ENCODE data around the gene CMC2. TPM values are rescaled to one million over a fixed set of nuclear protein-coding genes. Genes with fewer than 3 reads are reported as not detected.

The CMC2 gene
- total RNA-seq, 1 donor = 18.5 TPM

GRCh38 chr16:81005610-81006161, 999 bp downstream of the CMC2 start:
- Histone ChIP-seq H3K79me2 (ENCODE audit: insufficient read depth, low read length) (peaks cover 87% of the 10 kb centered on the region), H3K4me2 (ENCODE audit: insufficient read depth, low read length) (peak overlapping the region; percentile 94), H3K4me3 (ENCODE audit: insufficient read depth, low read length) (peak overlapping the region; percentile 96), H3K27ac (ENCODE audit: low read depth, low read length) (peak overlapping the region; percentile 100), H3K4me1 (ENCODE audit: insufficient read depth, low read length) (peaks cover 25% of the 10 kb centered on the region), H2AFZ (ENCODE audit: low read length) (peak overlapping the region; percentile 99), H3K9me3 (ENCODE audit: low read depth, low read length) (no peaks in the 10 kb centered on the region), H3K36me3 (ENCODE audit: insufficient read depth, low read length) (no peaks in the 10 kb centered on the region), H4K20me1 (ENCODE audit: insufficient read depth, low read length) (peaks cover 3% of the 10 kb centered on the region), H3K27me3 (ENCODE audit: insufficient read depth, low read length) (no peaks in the 10 kb centered on the region)
- TF ChIP-seq CTCF (IDR thresholded peaks at IDR 0.05; ENCODE audit: extremely low read depth, low read depth, low read length) = no peak
- no peak for DNase-seq (ENCODE audit: insufficient read length, low spot score, missing footprints)

- peak overlapping the region; percentile 54 for H3K4me3 ChIP-seq (ENCODE audit: insufficient read depth, low read length)
- H3K4me1 ChIP-seq (ENCODE audit: insufficient read depth, low read length) = peaks cover 25% of the 10 kb centered on the region
- H3K4me2 ChIP-seq (ENCODE audit: insufficient read depth, low read length) = peak overlapping the region; percentile 94
- H2AFZ ChIP-seq (ENCODE audit: low read length) = peak overlapping the region; percentile 7
- peaks cover 87% of the 10 kb centered on the region for H3K79me2 ChIP-seq (ENCODE audit: insufficient read depth, low read length)
- peak; percentile 86 for DNase-seq (ENCODE audit: insufficient read length, low spot score, missing footprints)
- peaks cover 3% of the 10 kb centered on the region for H4K20me1 ChIP-seq (ENCODE audit: insufficient read depth, low read length)
- H3K27ac ChIP-seq (ENCODE audit: low read depth, low read length) = peak overlapping the region; percentile 100
- no peaks in the 10 kb centered on the region for H3K9me3 ChIP-seq (ENCODE audit: low read depth, low read length)
- peak; percentile 67 for TF ChIP-seq CTCF (IDR thresholded peaks at IDR 0.05; ENCODE audit: extremely low read depth, low read depth, low read length)
- no peaks in the 10 kb centered on the region for H3K36me3 ChIP-seq (ENCODE audit: insufficient read depth, low read length)
- no peaks in the 10 kb centered on the region for H3K27me3 ChIP-seq (ENCODE audit: insufficient read depth, low read length)
Observed at GRCh38 chr16:81004646-81005353, 1.9 kb downstream of the CMC2 start.

- H3K79me2 ChIP-seq (ENCODE audit: insufficient read depth, low read length) = peaks cover 87% of the 10 kb centered on the region
- H3K27me3 ChIP-seq (ENCODE audit: insufficient read depth, low read length) = no peaks in the 10 kb centered on the region
- H3K27ac ChIP-seq (ENCODE audit: low read depth, low read length) = peak overlapping the region; percentile 100
- no peaks in the 10 kb centered on the region for H3K36me3 ChIP-seq (ENCODE audit: insufficient read depth, low read length)
- H4K20me1 ChIP-seq (ENCODE audit: insufficient read depth, low read length) = peaks cover 3% of the 10 kb centered on the region
- peaks cover 25% of the 10 kb centered on the region for H3K4me1 ChIP-seq (ENCODE audit: insufficient read depth, low read length)
- H3K4me3 ChIP-seq (ENCODE audit: insufficient read depth, low read length) = peak overlapping the region; percentile 54
- no peaks in the 10 kb centered on the region for H3K9me3 ChIP-seq (ENCODE audit: low read depth, low read length)
- no peak overlapping the region for H2AFZ ChIP-seq (ENCODE audit: low read length)
- peak overlapping the region; percentile 94 for H3K4me2 ChIP-seq (ENCODE audit: insufficient read depth, low read length)
- no peak for TF ChIP-seq CTCF (IDR thresholded peaks at IDR 0.05; ENCODE audit: extremely low read depth, low read depth, low read length)
- DNase-seq (ENCODE audit: insufficient read length, low spot score, missing footprints) = no peak
Observed at GRCh38 chr16:81003610-81004460, 2.9 kb downstream of the CMC2 start.

GRCh38 chr16:81003064-81003463, 3.6 kb downstream of the CMC2 start:
- H4K20me1 ChIP-seq (ENCODE audit: insufficient read depth, low read length) = peaks cover 3% of the 10 kb centered on the region
- H3K9me3 ChIP-seq (ENCODE audit: low read depth, low read length) = no peaks in the 10 kb centered on the region
- peak overlapping the region; percentile 100 for H3K27ac ChIP-seq (ENCODE audit: low read depth, low read length)
- no peak for TF ChIP-seq CTCF (IDR thresholded peaks at IDR 0.05; ENCODE audit: extremely low read depth, low read depth, low read length)
- H3K4me3 ChIP-seq (ENCODE audit: insufficient read depth, low read length) = no peak overlapping the region
- H2AFZ ChIP-seq (ENCODE audit: low read length) = no peak overlapping the region
- no peak for DNase-seq (ENCODE audit: insufficient read length, low spot score, missing footprints)
- peak overlapping the region; percentile 94 for H3K4me2 ChIP-seq (ENCODE audit: insufficient read depth, low read length)
- peaks cover 87% of the 10 kb centered on the region for H3K79me2 ChIP-seq (ENCODE audit: insufficient read depth, low read length)
- H3K27me3 ChIP-seq (ENCODE audit: insufficient read depth, low read length) = no peaks in the 10 kb centered on the region
- peaks cover 21% of the 10 kb centered on the region for H3K4me1 ChIP-seq (ENCODE audit: insufficient read depth, low read length)
- no peaks in the 10 kb centered on the region for H3K36me3 ChIP-seq (ENCODE audit: insufficient read depth, low read length)
